AG09309 (cell line): ENCODE measurements around the gene SLAIN2.
A peak's percentile ranks its signal among the peaks of the same experiment; 100 is the strongest.

Experiments
- DNase-seq: peaks from one replicate; pipeline ENCODE4 v3.0.0-alpha.2; 2010; ENCODE audit warnings: low read depth
- H3K4me3 ChIP-seq: 2 replicates; pipeline ENCODE4 v1.5.1; 2011; ENCODE audit warnings: mild to moderate bottlenecking, low read depth, low read length, moderate library complexity; ENCODE audit not compliant: control insufficient read depth
- CTCF ChIP-seq: IDR thresholded peaks from 2 replicates; pipeline ENCODE4 v1.5.1; 2011; ENCODE audit warnings: mild to moderate bottlenecking, low read depth, low read length, inconsistent platforms; ENCODE audit not compliant: insufficient read depth, control insufficient read depth; ENCODE audit errors: missing control alignments

Gene SLAIN2

GRCh38 chr4:48347282-48347921 lies 6.1 kb downstream of the SLAIN2 start:
- DNase-seq, result no peak
- no peak for TF ChIP-seq CTCF
- H3K4me3 ChIP-seq, result no peak overlapping the region

GRCh38 chr4:48350871-48351270 lies 9.5 kb downstream of the SLAIN2 start:
- DNase-seq, result no peak
- TF ChIP-seq CTCF, result no peak
- no peak overlapping the region for H3K4me3 ChIP-seq

GRCh38 chr4:48352793-48353192 lies 11.5 kb downstream of the SLAIN2 start:
- TF ChIP-seq CTCF, result no peak
- no peak for DNase-seq
- H3K4me3 ChIP-seq, result no peak overlapping the region

- DNase-seq, result no peak
- TF ChIP-seq CTCF, result no peak
- no peak overlapping the region for H3K4me3 ChIP-seq
Measured at GRCh38 chr4:48356355-48356754, 15.0 kb downstream of the SLAIN2 start.

- TF ChIP-seq CTCF, result no peak
- peak; percentile 45 for DNase-seq
- no peak overlapping the region for H3K4me3 ChIP-seq
Measured at GRCh38 chr4:48360285-48361011, 19.1 kb downstream of the SLAIN2 start.

- no peak for DNase-seq
- TF ChIP-seq CTCF, result no peak
- no peak overlapping the region for H3K4me3 ChIP-seq
Measured at GRCh38 chr4:48361012-48361400, 19.7 kb downstream of the SLAIN2 start.

GRCh38 chr4:48366611-48367010 lies 25.3 kb downstream of the SLAIN2 start:
- DNase-seq, result no peak
- TF ChIP-seq CTCF, result no peak
- no peak overlapping the region for H3K4me3 ChIP-seq
